22Rv1 (cell line): ENCODE data around the gene CCNE1.

ENCODE experiments used
- ZFX ChIP-seq: fragments of 450-650 bp; IDR thresholded peaks from 2 replicates; pipeline ENCODE4 v1.6.1; 2017; ENCODE audit warnings: antibody characterized with exemption, borderline replicate concordance
- TF ChIP-seq, protein P1 (sequence below): fragments of 450-650 bp; IDR thresholded peaks from 2 replicates; pipeline ENCODE4 v1.5.1; 2017; ENCODE audit warnings: mild to moderate bottlenecking

- TF ChIP-seq, protein P1, sequence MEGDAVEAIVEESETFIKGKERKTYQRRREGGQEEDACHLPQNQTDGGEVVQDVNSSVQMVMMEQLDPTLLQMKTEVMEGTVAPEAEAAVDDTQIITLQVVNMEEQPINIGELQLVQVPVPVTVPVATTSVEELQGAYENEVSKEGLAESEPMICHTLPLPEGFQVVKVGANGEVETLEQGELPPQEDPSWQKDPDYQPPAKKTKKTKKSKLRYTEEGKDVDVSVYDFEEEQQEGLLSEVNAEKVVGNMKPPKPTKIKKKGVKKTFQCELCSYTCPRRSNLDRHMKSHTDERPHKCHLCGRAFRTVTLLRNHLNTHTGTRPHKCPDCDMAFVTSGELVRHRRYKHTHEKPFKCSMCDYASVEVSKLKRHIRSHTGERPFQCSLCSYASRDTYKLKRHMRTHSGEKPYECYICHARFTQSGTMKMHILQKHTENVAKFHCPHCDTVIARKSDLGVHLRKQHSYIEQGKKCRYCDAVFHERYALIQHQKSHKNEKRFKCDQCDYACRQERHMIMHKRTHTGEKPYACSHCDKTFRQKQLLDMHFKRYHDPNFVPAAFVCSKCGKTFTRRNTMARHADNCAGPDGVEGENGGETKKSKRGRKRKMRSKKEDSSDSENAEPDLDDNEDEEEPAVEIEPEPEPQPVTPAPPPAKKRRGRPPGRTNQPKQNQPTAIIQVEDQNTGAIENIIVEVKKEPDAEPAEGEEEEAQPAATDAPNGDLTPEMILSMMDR, result no peak
- TF ChIP-seq ZFX, result no peak
These were observed 59.4 kb downstream of the CCNE1 start for GRCh38 chr19:29871143-29871542.
